Sigmoid colon (tissue), 4 donors: Measurements from ENCODE around the gene COBL.

ENCODE experiments used
- CTCF ChIP-seq, 4 experiments: fragments of 450-650 bp in 3 of 4; fragments of 200-600 bp in 1 of 4; IDR thresholded peaks; one replicate each; pipeline ENCODE4 v1.5.1; 2016 to 2019; ENCODE audit warnings: antibody characterized with exemption in 4 of 4, mild to moderate bottlenecking in 3 of 4, moderate library complexity in 2 of 4
- EP300 ChIP-seq, 4 donors: sonication (generic); formaldehyde crosslinking; IDR thresholded peaks; one replicate each; pipeline ENCODE4 v1.6.1; 2017; ENCODE audit warnings: antibody characterized with exemption in 4 of 4
- POLR2A ChIP-seq, 2 donors: fragments of 450-650 bp; IDR thresholded peaks; one replicate each; pipeline ENCODE4 v1.6.1; 2016; ENCODE audit warnings: antibody characterized with exemption in 2 of 2, mild to moderate bottlenecking in 2 of 2, moderate library complexity in 2 of 2
- POLR2AphosphoS5 ChIP-seq, 4 donors: sonication (generic); formaldehyde crosslinking; IDR thresholded peaks; one replicate each; pipeline ENCODE4 v1.6.1; 2017; ENCODE audit warnings: antibody characterized with exemption in 4 of 4

GRCh38 chr7:51082940-51083533 is 233.6 kb downstream of the COBL start:
- TF ChIP-seq POLR2A (IDR thresholded peaks at IDR 0.05) (no peak), CTCF (IDR thresholded peaks at IDR 0.05) (no peak), POLR2AphosphoS5 (IDR thresholded peaks at IDR 0.05) (no peak), EP300 (IDR thresholded peaks at IDR 0.05) (no peak)
